HepG2 (cell line): ENCODE measurements around the gene MTRF1.

Source experiments
- ESRRA ChIP-seq: sonication (generic); formaldehyde crosslinking; IDR thresholded peaks from 2 replicates; pipeline ENCODE4 v1.5.1; 2020; ENCODE audit warnings: mild to moderate bottlenecking, low read depth, missing genetic modification reagents
- FOSL1 ChIP-seq: sonication (generic); formaldehyde crosslinking; IDR thresholded peaks from 2 replicates; pipeline ENCODE4 v1.9.0; 2021; ENCODE audit warnings: missing genetic modification reagents, borderline replicate concordance
- MAZ ChIP-seq, 2 experiments: sonication (generic) in 1 of 2; formaldehyde crosslinking in 1 of 2; IDR thresholded peaks; 2 replicates each; pipeline versions ENCODE4 v1.5.0 to v1.6.1; 2012 to 2020; ENCODE audit warnings: low read depth in 2 of 2, mild to moderate bottlenecking in 2 of 2, borderline replicate concordance in 1 of 2, improper control_type of control experiment in 1 of 2, low read length in 1 of 2, missing genetic modification reagents in 1 of 2, moderate library complexity in 1 of 2
- MYC ChIP-seq: sonication (generic); formaldehyde crosslinking; IDR thresholded peaks from 2 replicates; pipeline ENCODE4 v1.9.0; 2021; ENCODE audit warnings: missing genetic modification reagents, borderline replicate concordance
- POLR2A ChIP-seq, 2 experiments: IDR thresholded peaks; 2 replicates each; pipeline ENCODE4 v1.6.1; 2011; ENCODE audit warnings: low read depth in 2 of 2, low read length in 2 of 2, mild to moderate bottlenecking in 1 of 2, moderate library complexity in 1 of 2; ENCODE audit not compliant: insufficient read depth in 1 of 2
- XBP1 ChIP-seq: sonication (generic); formaldehyde crosslinking; IDR thresholded peaks from 2 replicates; pipeline ENCODE4 v1.5.0; 2020; ENCODE audit warnings: missing genetic modification reagents
- ZBTB21 ChIP-seq: sonication (generic); formaldehyde crosslinking; IDR thresholded peaks from 2 replicates; pipeline ENCODE4 v1.4.0; 2020; ENCODE audit warnings: missing genetic modification reagents
- ZNF20 ChIP-seq: sonication (generic); formaldehyde crosslinking; IDR thresholded peaks from 2 replicates; pipeline ENCODE4 v1.4.0; 2020; ENCODE audit warnings: mild to moderate bottlenecking, moderate library complexity, missing genetic modification reagents
- TF ChIP-seq, protein P1 (sequence below), 2 experiments: sonication (generic) in 1 of 2; formaldehyde crosslinking in 1 of 2; IDR thresholded peaks; 2 replicates each; pipeline versions ENCODE4 v1.5.1 to v1.6.1; 2011 to 2020; ENCODE audit warnings: borderline replicate concordance in 1 of 2, low read depth in 1 of 2, low read length in 1 of 2, mild to moderate bottlenecking in 1 of 2, missing genetic modification reagents in 1 of 2, moderate library complexity in 1 of 2
- TF ChIP-seq, protein P2 (sequence below): sonication (generic); formaldehyde crosslinking; IDR thresholded peaks from 2 replicates; pipeline ENCODE4 v1.8.1; 2023; ENCODE audit warnings: missing genetic modification reagents, inconsistent platforms, borderline replicate concordance
- TF ChIP-seq, protein P3 (sequence below): sonication (generic); formaldehyde crosslinking; IDR thresholded peaks from 2 replicates; pipeline ENCODE4 v1.4.0; 2020; ENCODE audit warnings: missing genetic modification reagents, borderline replicate concordance
- TF ChIP-seq, protein P4 (sequence below): sonication (generic); formaldehyde crosslinking; conservative IDR thresholded peaks from 2 replicates; pipeline ENCODE4 v1.4.0; 2020; ENCODE audit warnings: missing genetic modification reagents

DNA sequence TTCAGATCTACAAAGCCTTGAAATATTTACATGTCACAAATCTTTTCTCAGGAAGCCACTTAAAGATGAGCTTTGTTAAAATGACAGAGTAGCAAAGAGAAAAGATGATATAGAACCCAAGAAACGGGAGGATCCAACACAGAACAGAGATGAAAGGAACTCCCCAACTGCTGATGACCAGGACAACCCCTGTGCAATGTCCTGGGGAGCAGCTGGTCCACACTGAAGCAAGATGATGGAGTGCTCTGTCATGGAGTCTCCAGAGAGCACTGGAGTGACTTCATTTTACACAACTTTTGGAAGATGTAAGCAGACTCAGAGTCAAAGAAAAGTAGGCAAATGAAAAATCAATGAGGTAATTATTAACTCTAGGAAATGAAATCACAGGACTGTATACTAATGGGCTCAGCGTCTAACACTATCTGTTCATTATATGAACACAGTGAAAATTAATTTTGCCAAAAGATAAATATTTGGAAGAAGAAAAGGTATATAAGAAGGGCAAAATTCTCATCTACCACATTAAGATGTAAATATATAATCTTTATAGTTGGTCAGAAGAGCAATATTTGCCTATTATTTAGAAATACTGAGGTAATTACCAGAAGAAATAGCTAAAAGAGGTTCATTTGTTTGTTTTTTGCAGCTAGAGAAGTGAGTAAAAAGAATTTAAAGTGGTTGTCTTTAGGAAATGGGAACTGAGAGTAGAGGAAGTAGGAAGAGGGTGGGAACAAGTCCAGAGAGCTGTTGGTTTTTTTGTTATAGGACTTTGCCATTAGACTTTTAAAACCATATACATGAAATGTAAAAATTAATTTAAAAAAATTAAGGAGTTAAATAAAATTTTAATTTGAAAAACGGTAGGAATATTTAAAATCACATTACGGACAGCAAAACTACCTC lies 30.5 kb downstream of the MTRF1 start:
- TF ChIP-seq, protein P1, sequence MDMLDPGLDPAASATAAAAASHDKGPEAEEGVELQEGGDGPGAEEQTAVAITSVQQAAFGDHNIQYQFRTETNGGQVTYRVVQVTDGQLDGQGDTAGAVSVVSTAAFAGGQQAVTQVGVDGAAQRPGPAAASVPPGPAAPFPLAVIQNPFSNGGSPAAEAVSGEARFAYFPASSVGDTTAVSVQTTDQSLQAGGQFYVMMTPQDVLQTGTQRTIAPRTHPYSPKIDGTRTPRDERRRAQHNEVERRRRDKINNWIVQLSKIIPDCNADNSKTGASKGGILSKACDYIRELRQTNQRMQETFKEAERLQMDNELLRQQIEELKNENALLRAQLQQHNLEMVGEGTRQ (IDR thresholded peaks at IDR 0.05; ENCODE audit: low read depth, low read length) = no peak
- TF ChIP-seq, protein P1 (CRISPR knock-in tag; IDR thresholded peaks at IDR 0.05; ENCODE audit: borderline replicate concordance) = no peak
- TF ChIP-seq ZNF20 (no peak), ESRRA (CRISPR knock-in tag) (no peak), POLR2A (IDR thresholded peaks at IDR 0.05; ENCODE audit: insufficient read depth in 1 of 2, low read depth in 2 of 2, low read length in 2 of 2) (no peak), MYC (CRISPR knock-in tag) (no peak), XBP1 (CRISPR knock-in tag) (no peak), FOSL1 (CRISPR knock-in tag) (no peak), MAZ (IDR thresholded peaks at IDR 0.05; ENCODE audit: borderline replicate concordance, low read depth, low read length) (no peak), MAZ (CRISPR knock-in tag; IDR thresholded peaks at IDR 0.05; ENCODE audit: low read depth) (no peak), ZBTB21 (no peak)
- TF ChIP-seq, protein P2, sequence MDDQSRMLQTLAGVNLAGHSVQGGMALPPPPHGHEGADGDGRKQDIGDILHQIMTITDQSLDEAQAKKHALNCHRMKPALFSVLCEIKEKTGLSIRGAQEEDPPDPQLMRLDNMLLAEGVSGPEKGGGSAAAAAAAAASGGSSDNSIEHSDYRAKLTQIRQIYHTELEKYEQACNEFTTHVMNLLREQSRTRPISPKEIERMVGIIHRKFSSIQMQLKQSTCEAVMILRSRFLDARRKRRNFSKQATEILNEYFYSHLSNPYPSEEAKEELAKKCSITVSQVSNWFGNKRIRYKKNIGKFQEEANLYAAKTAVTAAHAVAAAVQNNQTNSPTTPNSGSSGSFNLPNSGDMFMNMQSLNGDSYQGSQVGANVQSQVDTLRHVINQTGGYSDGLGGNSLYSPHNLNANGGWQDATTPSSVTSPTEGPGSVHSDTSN (CRISPR knock-in tag) = no peak
- TF ChIP-seq, protein P3, sequence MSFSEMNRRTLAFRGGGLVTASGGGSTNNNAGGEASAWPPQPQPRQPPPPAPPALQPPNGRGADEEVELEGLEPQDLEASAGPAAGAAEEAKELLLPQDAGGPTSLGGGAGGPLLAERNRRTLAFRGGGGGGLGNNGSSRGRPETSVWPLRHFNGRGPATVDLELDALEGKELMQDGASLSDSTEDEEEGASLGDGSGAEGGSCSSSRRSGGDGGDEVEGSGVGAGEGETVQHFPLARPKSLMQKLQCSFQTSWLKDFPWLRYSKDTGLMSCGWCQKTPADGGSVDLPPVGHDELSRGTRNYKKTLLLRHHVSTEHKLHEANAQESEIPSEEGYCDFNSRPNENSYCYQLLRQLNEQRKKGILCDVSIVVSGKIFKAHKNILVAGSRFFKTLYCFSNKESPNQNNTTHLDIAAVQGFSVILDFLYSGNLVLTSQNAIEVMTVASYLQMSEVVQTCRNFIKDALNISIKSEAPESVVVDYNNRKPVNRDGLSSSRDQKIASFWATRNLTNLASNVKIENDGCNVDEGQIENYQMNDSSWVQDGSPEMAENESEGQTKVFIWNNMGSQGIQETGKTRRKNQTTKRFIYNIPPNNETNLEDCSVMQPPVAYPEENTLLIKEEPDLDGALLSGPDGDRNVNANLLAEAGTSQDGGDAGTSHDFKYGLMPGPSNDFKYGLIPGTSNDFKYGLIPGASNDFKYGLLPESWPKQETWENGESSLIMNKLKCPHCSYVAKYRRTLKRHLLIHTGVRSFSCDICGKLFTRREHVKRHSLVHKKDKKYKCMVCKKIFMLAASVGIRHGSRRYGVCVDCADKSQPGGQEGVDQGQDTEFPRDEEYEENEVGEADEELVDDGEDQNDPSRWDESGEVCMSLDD = no peak
- TF ChIP-seq, protein P4, sequence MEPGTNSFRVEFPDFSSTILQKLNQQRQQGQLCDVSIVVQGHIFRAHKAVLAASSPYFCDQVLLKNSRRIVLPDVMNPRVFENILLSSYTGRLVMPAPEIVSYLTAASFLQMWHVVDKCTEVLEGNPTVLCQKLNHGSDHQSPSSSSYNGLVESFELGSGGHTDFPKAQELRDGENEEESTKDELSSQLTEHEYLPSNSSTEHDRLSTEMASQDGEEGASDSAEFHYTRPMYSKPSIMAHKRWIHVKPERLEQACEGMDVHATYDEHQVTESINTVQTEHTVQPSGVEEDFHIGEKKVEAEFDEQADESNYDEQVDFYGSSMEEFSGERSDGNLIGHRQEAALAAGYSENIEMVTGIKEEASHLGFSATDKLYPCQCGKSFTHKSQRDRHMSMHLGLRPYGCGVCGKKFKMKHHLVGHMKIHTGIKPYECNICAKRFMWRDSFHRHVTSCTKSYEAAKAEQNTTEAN (CRISPR knock-in tag) = no peak
